ENCODE measurements around the gene ARHGDIA. TPM values are rescaled to one million over a fixed set of nuclear protein-coding genes. Genes with fewer than 3 reads are reported as not detected.
"Not testable (repeated sequence)": the region's sequence is repeated elsewhere in the genome, so short reads cannot be mapped to it uniquely, and the experiment has no call there.

The ARHGDIA gene
- 387 TPM for total RNA-seq

DNA sequence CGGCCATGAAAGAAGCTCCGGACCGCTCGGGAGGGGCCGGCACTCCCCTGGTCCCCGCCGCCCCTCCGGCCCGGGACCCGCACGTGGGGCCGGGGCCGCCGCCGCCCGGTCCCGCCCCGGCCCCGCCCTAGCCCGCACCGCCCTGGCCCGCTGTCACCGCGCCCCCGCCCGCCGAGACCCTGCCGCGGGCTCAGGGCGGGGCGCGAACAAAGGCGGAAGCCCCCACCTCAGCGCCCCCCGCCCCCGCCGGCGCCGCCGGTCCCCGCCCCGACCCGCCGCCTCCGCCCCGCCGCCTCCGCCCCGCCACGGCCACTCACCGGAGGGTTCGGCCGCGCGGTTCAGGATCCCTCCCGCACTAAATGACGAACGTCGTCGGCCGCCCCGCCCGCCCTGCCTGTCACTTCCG is at the start of gene ARHGDIA:
Gene ARHGDIA, minus strand, starts transcription at position 357 of the 406 bp plus-strand sequence. CDS start 1,407 bp downstream, outside the sequence.
- intact Hi-C loops (cut with DNase I): no loop called here
- ATAC-seq (peak; percentile 64), DNase-seq (ENCODE audit: low spot score) (no peak)

DNA sequence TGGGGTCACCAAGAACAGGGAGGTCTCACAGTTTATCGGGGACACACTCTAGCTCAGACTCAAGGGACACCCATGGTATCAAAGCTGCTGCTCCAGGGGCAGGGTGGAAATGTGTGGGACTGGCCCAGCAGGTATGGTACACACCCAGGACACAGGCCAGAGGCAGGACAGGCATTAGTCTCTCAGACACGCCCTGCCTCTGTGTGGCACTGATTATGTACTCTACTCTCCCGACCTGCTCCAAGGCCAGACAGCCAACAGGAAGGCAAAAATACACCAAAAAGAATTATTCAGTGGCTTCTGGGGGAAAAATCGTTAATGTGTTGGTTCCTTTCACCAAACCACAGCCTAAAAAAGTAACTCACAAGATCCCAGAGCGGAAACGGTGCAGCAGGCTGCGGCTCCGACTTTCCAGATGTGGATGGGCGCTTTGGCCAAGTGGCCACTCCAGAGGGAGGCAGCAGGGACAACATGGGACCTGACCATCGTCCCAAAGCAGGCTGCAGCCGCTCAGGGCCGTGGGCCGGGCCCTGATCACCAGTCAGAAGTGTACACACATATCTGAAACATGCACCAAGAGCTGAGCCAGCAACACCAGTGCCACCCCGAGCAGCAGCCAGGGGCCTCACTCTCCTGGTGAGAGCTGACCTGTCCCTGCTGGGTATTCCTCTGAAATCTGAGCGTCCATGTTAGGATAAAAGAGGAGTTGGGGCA is 47.9 kb upstream of the ARHGDIA start:
- ATAC-seq (peak; percentile 1), DNase-seq (ENCODE audit: low spot score) (no peak)
- intact Hi-C loops (cut with DNase I): no loop called here

DNA sequence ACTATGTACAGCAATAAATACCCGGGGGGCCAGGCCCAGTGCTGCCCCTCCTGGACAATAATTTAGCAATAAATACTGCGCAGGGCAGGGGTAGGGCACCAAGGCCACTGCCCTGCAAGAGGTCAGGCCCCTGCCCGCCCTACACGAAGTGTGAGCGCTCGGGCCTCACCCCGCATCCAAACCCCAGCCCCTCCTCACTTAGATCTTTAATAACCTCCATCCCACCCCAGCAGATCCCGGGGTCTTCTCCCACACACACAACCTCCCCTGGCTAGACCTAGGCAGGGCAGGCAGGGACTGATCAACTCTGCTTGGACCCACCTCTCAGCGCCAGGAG is 47.2 kb upstream of the ARHGDIA start:
- DNase-seq (ENCODE audit: low spot score); intact Hi-C loops (cut with DNase I): not testable (repeated sequence)
- peak; percentile 25 for ATAC-seq

DNA sequence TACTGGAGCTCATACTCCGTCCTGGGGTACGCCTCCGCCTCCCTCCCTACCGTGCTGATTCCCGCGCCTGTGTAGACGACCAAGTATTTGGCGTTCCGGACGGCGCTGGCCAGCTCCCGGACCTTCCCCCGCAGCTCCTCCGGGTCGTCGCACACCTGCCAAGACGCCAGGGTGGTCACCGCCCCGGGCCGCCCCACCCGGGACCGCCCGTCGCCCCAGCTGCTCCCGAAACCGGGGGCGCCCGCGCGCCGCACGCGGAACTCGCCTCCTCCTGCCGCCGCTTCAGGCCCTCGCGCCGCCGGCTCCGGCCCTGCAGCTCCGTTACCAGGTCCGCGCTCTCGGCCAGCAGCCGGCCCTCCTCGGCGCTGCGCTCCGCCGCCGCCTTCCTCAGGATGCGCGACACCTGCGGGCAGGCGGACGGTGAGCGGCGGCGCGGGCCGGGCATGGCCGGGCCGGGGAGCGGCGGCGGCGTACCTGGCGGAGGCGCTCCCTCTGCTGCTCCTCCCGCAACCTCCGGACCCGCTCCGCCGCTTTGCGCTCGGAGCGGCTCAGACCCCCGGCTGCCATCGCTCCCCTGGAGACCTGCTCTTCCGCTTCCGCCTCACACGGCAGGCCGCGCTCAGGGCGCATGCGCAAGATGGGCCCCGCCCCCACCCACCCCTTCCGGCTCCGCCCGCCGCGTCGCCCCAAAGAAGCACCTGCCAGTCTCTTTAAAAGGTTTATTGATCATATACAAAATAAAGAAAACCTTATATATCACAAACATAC is 46.6 kb upstream of the ARHGDIA start, which contains the start of gene SIRT7:
Gene SIRT7, minus strand, starts transcription at position 612 of the 768 bp plus-strand sequence. Its CDS starts 45 bp downstream, at position 567.
- intact Hi-C loops (cut with DNase I): no loop called here
- ATAC-seq: peak; percentile 78
- DNase-seq (ENCODE audit: low spot score): peak; percentile 87

DNA sequence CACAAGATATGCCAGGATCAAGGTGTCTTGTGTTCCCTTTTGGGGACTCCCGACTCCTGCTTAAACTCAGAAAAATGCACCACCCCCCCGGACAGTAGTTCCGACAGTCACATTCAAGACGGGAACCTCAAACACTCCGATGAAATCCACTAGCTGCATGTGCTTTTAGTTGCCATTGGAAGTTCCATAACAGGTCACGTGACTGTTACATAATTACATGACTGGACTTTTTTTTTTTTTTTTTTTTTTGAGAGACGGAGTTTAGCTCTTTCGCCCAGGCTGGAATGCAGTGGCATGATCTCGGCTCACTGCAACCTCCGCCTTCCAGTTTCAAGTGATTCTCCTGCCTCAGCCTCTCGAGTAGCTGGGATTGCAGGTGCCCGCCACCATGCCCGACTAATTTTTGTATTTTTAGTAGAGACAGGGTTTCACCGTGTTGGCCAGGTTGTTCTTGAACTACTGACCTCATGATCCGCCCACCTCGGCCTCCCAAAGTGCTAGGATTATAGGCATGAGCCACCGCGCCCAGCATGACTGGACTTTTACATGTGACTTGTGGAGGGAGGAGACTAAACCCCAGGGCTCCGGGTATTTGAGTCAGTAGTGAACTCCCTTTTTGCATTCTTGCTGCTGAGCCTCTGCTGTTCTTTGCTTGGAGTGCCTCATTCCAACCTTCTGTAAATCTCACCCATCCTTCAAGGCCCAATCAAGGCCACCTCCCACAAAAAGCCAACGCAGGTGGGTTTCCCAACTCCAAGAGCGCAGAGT is 45.3 kb upstream of the ARHGDIA start:
- ATAC-seq (no peak), DNase-seq (ENCODE audit: low spot score) (no peak)
- intact Hi-C loops (cut with DNase I): no loop called here

DNA sequence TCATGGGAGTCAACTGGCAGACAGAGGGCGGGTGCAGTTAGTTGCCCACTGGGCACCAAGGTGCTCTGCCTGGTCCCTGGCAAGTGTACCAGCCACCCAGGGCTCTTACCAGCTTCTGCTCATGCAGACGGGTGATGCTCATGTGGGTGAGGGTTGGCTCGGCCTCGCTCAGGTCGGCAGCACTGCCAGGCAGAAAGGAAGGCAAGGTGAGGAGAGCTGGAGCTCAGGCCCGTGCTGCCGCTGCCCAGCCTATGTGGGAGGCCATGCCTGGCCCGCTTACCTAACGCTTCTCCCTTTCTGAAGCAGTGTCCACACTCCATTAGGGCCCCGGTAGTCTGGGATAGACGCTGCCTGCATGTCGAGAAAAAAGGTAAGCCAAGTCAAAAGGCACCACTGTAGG is 44.2 kb upstream of the ARHGDIA start:
- DNase-seq (ENCODE audit: low spot score) (no peak), ATAC-seq (no peak)
- intact Hi-C loops (cut with DNase I): no loop called here

DNA sequence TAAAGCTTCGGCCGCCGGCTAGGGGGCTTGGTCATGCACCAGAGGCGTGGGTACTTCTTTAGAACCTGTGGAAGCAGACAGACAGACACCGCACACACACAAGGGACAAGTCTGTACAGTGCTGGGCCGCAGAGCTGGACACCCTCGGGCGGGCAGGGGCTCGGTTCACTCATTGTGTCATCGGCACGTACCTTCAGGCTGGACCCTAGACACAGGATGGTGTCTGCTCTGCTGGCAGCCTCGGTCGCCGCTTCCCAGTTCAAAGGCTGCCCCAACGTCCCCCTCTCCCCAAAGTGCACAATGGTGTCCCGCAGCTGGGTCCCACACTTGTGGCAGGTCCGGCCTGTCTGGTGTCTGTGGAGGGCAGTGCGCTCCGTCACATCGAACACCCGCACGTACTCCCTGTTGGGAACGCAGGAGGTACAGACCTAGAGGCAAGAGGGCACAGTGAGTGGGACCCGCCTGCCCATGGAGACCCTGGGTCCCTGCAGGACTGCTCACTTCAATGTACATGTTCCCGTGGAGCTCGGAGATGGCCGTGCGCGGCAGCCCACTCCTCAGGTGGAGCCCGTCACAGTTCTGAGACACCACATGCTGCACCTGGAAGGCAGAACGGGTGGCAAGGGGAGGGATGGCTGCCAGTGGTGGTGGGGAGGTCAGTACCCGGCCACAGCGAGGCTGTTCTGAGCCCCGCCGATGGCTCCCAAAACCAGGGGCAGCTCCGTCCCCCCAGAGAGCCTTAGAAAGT is 43.1 kb upstream of the ARHGDIA start:
- DNase-seq (ENCODE audit: low spot score) (no peak), ATAC-seq (no peak)
- intact Hi-C loops (cut with DNase I): no loop called here

DNA sequence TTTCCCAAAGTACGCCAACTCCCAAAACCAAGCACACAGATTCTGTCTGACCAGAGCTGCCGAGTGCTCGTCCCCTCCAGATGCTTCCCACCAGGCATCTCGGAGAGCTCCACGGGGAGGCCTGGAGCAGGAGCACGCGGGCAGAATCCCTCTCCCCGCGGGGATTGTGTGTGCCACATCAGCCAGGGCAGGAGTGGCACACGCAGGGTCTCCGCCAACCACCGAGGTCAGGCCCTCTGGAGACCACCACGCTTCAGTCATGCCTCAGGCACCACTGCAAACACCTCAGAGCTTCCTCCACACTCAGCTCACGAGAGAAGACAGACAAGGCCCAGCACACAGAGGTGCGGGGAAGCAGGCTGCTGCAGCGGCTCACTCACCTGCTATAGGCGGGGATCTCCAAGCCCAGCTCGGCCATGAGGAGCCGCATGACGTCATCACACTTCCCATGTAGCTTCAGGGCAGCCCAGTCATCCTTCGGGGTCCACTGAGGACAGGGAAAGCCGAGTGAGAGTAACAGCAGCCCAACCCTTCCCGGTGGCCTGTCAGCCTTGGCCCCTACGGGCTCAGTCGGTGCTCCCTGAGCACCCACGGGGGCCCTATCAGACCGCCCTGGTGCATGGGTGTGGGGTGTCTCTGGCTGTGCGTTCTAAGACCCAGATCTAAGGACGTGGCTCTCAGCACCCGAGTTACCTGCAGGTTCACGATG is 42.4 kb upstream of the ARHGDIA start:
- intact Hi-C loops (cut with DNase I): no loop called here
- ATAC-seq (no peak), DNase-seq (ENCODE audit: low spot score) (no peak)

DNA sequence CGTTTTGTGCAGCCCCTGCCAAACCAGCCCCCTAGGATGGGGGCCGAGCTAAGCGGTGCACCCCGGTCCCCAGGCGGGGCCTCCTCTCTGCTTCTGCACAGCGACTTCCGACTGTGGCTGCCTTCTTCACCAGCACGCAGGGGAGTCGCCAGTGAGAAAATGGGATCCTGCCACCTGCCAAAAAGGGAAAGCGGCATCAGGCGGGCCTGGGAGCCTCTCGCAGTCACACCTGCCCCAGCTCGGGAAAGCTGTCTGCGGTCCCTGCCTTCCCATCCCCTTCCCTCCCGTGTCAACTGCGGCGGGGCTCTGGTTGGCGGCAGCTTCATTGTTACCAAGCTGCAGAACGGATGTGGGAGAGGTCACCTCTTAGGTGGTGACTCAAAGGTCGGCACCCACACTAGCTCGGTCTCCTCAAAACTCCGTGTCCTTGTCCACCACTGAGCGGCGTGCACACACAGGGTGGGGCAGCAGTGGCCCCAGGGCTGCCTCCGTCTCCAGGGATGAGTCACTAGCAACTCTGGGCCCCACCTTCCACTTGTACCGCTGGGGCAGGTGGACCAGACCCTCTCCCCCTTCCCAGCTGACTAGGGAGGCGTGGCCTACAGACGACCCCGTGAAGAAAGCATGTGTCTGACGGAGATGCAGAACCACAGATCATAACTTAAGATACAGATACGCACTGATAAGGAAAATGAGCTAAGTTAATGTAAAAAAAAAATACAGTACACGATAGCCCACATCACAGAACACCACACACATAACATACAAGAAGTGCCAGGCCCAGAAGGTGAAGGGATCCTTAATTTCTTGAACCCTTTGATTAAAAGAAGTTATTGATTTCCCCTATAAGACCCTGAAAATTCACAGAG is 41.5 kb upstream of the ARHGDIA start:
- intact Hi-C loops (cut with DNase I): no loop called here
- DNase-seq (ENCODE audit: low spot score) (no peak), ATAC-seq (no peak)

DNA sequence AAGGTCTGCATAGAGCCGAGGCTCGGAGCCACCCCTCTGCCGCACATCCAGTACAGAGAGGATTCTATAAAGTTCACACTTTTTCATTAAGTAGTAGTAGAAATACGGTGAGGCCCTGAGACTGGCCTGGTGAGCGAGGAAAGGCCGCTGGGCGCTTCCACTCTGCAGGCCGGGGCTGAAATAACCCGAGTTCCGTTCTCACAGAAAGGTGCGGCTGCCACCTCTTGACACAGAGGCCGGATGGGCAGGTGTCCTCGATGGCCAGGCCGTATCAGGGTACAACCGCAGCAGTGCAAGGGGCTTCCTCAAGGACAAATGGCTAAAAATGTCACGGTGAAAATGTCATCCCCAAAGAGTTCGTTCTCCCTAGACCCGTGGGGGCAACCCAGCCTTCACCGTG is 40.8 kb upstream of the ARHGDIA start:
- intact Hi-C loops (cut with DNase I): no loop called here
- DNase-seq (ENCODE audit: low spot score) (no peak), ATAC-seq (no peak)

DNA sequence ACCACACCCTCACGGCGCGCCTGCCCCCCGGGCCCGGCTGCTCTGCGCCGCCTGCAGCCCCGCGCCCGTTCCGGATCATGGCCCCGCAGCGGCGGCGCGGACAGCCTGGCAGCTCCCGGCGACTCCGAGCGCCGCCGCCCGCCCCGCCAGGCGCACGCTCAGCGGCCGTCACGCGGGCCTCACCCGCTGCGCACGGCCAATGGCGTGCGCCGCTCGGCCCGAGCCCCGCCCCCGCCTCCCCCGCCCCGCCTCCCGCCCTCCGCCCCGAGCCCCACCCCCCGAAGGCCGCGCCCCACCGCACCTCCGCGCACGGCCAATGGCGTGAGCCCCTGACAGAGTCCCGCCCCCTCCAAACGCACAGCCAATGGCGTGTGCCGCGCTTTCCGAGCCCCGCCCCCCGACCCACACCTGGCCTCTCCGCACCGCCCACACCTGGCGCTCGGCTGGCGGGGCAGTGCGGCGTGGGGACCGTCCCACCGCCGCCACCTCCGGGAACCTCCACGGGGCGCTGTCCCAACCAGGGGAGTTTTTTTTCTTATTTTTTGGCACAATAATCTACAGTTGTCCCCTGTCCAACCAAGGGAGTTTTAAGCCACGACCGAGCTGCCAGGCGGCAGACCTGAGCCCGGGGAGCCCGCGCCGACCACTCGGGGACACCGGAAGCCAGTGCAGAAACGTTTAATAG is 40.3 kb upstream of the ARHGDIA start, which contains the start of gene PCYT2:
Gene PCYT2, minus strand, starts transcription at position 123 of the 685 bp plus-strand sequence. Its CDS starts 44 bp downstream, at position 79.
- DNase-seq (ENCODE audit: low spot score) (peak; percentile 95), ATAC-seq (peak; percentile 93)
- intact Hi-C loops (cut with DNase I): no loop called here

DNA sequence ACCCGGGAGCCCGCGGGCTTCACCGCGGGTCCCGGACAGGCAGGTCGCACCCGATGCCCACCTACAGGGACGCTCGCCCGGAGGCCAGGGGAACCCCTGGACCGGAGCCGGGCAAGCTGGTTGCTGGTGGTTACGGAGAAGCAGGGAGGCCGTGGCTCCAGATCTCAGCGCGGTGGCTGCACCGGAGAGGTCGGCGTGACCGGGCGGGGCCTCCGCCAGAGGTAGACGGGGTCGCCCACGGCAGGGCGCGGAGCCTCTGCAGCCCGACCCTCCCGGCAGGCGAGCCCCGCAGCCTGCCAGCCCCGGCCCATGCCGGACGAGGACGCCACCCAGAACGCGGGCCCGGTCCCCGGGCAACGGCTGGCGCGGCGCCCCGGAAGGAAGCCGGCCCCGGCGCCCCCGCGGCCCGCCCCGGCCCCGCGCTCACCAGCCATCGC is 39.7 kb upstream of the ARHGDIA start:
- intact Hi-C loops (cut with DNase I): no loop called here
- DNase-seq (ENCODE audit: low spot score): no peak
- ATAC-seq: no peak

DNA sequence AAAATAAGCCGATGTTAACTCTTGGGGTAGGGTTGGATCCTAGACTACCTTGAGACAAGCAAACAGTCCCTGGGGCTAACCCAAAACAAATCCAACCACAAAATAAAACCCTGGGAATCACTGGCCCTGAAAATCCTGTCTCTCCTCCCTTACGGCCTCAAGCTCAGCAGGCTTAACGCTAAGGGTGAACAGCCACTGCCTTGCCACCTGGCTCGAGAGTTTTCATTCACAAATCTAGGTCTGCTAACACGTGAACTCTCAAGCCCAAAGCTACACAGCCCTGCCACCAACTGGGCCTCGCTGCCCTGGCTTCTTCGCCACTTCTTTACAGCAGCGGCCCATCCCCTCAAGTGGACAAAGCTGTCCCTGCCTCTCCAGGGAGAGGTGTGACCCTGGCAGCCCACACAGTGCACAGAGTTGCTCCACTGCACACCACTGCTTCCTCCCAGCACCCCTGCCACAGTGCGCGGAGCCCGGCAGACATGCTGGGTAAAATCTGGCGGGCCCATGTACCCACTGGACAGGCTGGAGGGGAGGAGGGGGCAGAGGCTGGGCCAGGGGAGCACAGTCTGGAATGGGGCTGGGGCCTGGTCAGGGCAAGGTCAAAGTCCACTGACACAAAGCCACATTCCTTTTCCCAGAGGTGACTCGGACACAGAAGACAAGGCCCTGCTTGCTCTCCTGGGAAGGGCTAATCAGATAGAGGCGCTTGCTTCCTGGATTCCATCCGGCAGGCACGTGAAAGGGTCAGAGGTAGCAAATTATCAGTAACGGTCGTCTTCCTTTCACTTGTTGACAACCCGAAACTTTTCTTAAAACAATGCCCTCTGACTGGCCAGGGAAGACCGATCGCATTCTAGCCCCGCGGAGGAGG is 39.1 kb upstream of the ARHGDIA start:
- intact Hi-C loops (cut with DNase I): no loop called here
- DNase-seq (ENCODE audit: low spot score): no peak
- no peak for ATAC-seq

DNA sequence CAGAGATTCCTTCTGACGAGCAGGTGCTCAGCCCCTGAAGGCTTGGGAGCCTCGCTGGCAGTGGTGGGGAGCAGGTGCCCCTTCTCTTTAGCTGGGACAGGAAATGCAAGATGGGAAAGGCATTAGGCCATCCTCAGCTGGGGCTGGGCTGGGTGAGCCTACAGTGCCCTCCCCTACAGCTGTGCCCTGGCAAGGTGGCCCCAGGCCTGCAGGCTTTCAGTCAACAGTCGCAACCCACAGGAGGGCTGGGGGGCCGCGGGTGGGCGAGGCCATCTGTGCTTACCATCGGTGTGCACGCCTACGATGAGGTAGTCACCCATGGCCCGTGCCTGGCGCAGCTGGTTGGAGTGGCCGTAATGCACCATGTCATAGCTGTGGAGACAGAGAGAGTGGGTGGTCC is 38.1 kb upstream of the ARHGDIA start:
- intact Hi-C loops (cut with DNase I): no loop called here
- ATAC-seq: no peak

DNA sequence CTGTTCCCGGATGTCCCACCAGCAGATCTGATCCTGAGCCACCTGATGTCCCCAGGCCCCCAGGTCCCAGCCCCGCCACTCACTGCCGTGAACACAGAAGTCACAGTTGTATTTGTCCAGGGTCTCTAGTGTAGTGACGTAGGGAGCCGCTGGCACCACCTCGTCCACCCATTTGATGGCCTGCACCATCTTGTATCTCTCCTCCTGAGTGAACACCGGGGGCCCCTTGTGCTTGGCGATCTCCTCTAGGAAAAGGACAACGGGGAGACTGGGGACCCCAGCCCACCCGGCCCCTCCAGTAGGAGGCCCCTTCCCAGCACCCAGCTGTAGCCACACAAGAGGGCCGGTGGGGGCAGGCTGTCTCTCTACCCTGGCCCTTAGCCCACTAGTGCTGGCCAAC is 37.7 kb upstream of the ARHGDIA start:
- DNase-seq (ENCODE audit: low spot score) (no peak), ATAC-seq (no peak)
- intact Hi-C loops (cut with DNase I): no loop called here

More for the DNA sequence above, 38.1 kb upstream of the ARHGDIA start:
- no peak for DNase-seq (ENCODE audit: low spot score)

Measured in sciatic nerve (tissue), 2 donors.